ENCODE data around the gene MAP7D3. TPM values are rescaled to one million over a fixed set of nuclear protein-coding genes. Genes with fewer than 3 reads are reported as not detected.

MAP7D3 gene
- total RNA-seq, 1 donor from 2014 or later, result 10.3 TPM

- DNase-seq (ENCODE audit: extremely low spot score, unreplicated experiment), result no peak
These were observed 24.1 kb downstream of the MAP7D3 start for GRCh38 chrX:136227074-136227473.

DNA sequence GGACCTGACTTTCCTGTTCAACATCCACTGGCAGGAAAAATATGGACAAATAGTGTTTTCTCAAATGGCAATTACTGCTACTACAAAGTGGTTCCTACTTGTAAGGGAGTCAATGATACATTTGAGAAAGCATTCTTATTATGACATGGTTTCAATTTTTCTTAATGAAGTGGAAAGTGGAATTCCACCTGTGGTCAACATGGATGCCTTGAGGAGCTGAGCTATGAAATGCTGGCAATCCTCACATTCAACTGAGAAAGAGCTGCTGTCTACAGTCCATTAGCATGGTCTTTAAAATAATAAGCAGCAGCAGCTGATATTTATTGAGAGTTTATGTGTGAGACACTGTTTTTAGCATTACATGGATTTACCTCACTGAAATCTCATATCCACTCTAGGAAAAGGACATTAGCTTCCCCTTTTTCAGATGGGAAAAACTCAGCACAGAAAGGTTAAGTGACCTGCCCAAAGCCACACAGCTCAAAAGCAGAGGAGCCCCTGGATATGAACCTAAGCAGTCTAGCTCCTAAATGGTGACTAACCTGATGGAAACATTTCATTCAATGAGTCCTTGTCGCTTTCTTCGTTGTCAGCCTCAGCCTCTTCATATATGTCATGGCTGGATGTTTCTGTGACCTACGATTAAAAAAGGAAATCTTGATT, 29.2 kb downstream of the MAP7D3 start:
- H3K27me3 Mint-ChIP-seq, result no peaks in the 10 kb centered on the region
- DNase-seq (ENCODE audit: extremely low spot score, unreplicated experiment), result no peak
- no peaks in the 10 kb centered on the region for H3K9me3 Mint-ChIP-seq
- H3K36me3 Mint-ChIP-seq, result peaks cover 6% of the 10 kb centered on the region
- H3K4me3 Mint-ChIP-seq, result no peak overlapping the region
- no peak for TF ChIP-seq CTCF (conservative IDR thresholded peaks at IDR 0.05)
- H3K4me1 Mint-ChIP-seq (ENCODE audit: unreplicated experiment), result no peaks in the 10 kb centered on the region
- H3K27ac Mint-ChIP-seq, result no peak overlapping the region

More at GRCh38 chrX:136227074-136227473, 24.1 kb downstream of the MAP7D3 start:
- TF ChIP-seq CTCF (conservative IDR thresholded peaks at IDR 0.05), result no peak
- H3K4me3 Mint-ChIP-seq, result no peak overlapping the region
- no peaks in the 10 kb centered on the region for H3K4me1 Mint-ChIP-seq (ENCODE audit: unreplicated experiment)
- no peak overlapping the region for H3K27ac Mint-ChIP-seq
- H3K36me3 Mint-ChIP-seq, result peaks cover 6% of the 10 kb centered on the region
- H3K27me3 Mint-ChIP-seq, result no peaks in the 10 kb centered on the region
- no peaks in the 10 kb centered on the region for H3K9me3 Mint-ChIP-seq

- H3K27me3 Mint-ChIP-seq, result no peaks in the 10 kb centered on the region
- H3K36me3 Mint-ChIP-seq, result peaks cover 6% of the 10 kb centered on the region
- H3K27ac Mint-ChIP-seq, result no peak overlapping the region
- no peaks in the 10 kb centered on the region for H3K4me1 Mint-ChIP-seq (ENCODE audit: unreplicated experiment)
- TF ChIP-seq CTCF (conservative IDR thresholded peaks at IDR 0.05), result no peak
- no peak for DNase-seq (ENCODE audit: extremely low spot score, unreplicated experiment)
- H3K4me3 Mint-ChIP-seq, result no peak overlapping the region
- H3K9me3 Mint-ChIP-seq, result no peaks in the 10 kb centered on the region
These were observed 30.2 kb downstream of the MAP7D3 start for GRCh38 chrX:136220951-136221350.

DNA sequence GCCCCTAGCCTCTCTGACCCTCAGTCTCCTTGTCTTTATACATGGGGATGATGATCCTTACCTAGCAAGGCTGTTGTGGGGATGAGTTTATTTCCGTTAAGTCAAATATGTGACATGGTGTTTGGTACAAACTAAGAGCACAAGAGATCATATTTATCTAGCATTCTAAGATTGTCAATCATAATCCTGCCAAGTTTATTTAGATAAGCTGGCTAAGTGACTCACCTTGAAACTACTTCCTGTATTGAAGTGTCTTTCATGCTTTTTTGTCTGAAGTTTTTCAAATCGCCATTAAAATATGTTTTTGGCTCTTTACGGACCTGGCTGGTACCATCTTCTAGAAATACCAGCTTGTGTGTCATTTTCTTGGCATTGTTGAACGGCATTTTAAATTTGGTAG, 30.7 kb downstream of the MAP7D3 start:
- Mint-ChIP-seq H3K4me3 (no peak overlapping the region), H3K27me3 (no peaks in the 10 kb centered on the region), H3K36me3 (peaks cover 5% of the 10 kb centered on the region), H3K27ac (no peak overlapping the region), H3K4me1 (ENCODE audit: unreplicated experiment) (no peaks in the 10 kb centered on the region), H3K9me3 (no peaks in the 10 kb centered on the region)
- no peak for TF ChIP-seq CTCF (conservative IDR thresholded peaks at IDR 0.05)
- DNase-seq (ENCODE audit: extremely low spot score, unreplicated experiment), result no peak

DNA sequence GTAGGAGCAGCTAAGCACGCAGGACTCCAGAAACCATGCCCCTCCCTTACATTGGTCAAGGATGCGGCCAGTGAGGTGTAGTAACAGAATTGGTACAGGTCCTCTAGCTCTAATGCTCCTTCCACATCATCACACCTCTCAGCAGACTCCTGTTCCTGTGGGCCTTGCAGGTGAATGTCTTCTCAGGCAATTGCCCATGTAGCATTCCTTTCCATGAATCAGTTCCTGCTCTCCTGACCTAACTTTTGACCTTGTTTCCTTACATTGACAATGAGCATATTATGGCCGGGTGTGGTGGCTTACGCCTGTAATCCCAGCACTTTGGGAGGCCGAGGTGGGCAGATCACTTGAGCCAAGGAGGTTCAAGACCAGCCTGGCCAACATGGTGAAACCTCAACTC, 31.3 kb downstream of the MAP7D3 start:
- H3K9me3 Mint-ChIP-seq, result no peaks in the 10 kb centered on the region
- no peak for TF ChIP-seq CTCF (conservative IDR thresholded peaks at IDR 0.05)
- no peak overlapping the region for H3K27ac Mint-ChIP-seq
- no peaks in the 10 kb centered on the region for H3K4me1 Mint-ChIP-seq (ENCODE audit: unreplicated experiment)
- H3K4me3 Mint-ChIP-seq, result no peak overlapping the region
- peaks cover 3% of the 10 kb centered on the region for H3K36me3 Mint-ChIP-seq
- DNase-seq (ENCODE audit: extremely low spot score, unreplicated experiment), result no peak
- no peaks in the 10 kb centered on the region for H3K27me3 Mint-ChIP-seq
